IMR-90 (cell line): ENCODE data around the gene TIMM17B. TPM values are rescaled to one million over a fixed set of nuclear protein-coding genes. Genes with fewer than 3 reads are reported as not detected.

ENCODE experiments used
- ATAC-seq: fragments of 200-7000 bp; cut with Tn5 transposase; 2 replicates; pipeline ENCODE4 v1.9.1; 2020; ENCODE audit warnings: low read depth, mild to moderate bottlenecking, moderate library complexity
- BruUV-seq: library from RNA; stranded (reverse); fragments of 400-500 nt; replicated peaks from 2 replicates; lab custom pipeline; 2021; lab: Mats Ljungman, UMichigan
- CTCF ChIA-PET: fragments of 300-600 bp; formaldehyde crosslinking; extraction: SDS; loops from one replicate; lab custom pipeline; 2021; ENCODE audit warnings: antibody characterized with exemption; lab: Yijun Ruan, JAX
- POLR2A ChIA-PET: fragments of 300-600 bp; sonication (Branson Sonifier 250); formaldehyde crosslinking; loops from one replicate; lab custom pipeline; 2022; ENCODE audit warnings: antibody characterized with exemption; ENCODE audit not compliant: unreplicated experiment; lab: Charles Lee
- DNase-seq: peaks from one replicate; pipeline ENCODE4 v3.0.0; 2013
- H2AFZ ChIP-seq: replicated peaks from 2 replicates; pipeline ENCODE3; 2013; ENCODE audit warnings: low read length, mild to moderate bottlenecking; ENCODE audit not compliant: poor library complexity
- H2AK5ac ChIP-seq: 2 replicates; pipeline ENCODE4 v1.6.1; 2013; ENCODE audit warnings: low read depth, low read length, inconsistent platforms
- H2AK9ac ChIP-seq: replicated peaks from 2 replicates; pipeline ENCODE3; 2013; ENCODE audit warnings: mild to moderate bottlenecking, low read depth, low read length, moderate library complexity; ENCODE audit not compliant: poor library complexity
- H2BK120ac ChIP-seq: 2 replicates; pipeline ENCODE4 v1.6.1; 2013; ENCODE audit warnings: low read depth, low read length, inconsistent platforms
- H2BK15ac ChIP-seq: 3 replicates; pipeline ENCODE4 v1.6.1; 2013; ENCODE audit warnings: low read depth, low read length, inconsistent platforms
- H2BK20ac ChIP-seq: 2 replicates; pipeline ENCODE4 v1.6.1; 2013; ENCODE audit warnings: low read depth, mild to moderate bottlenecking, inconsistent platforms, low read length, moderate library complexity
- H2BK5ac ChIP-seq: 2 replicates; pipeline ENCODE4 v1.6.1; 2013; ENCODE audit warnings: mild to moderate bottlenecking, low read depth, low read length, inconsistent platforms; ENCODE audit not compliant: poor library complexity, severe bottlenecking
- H3K14ac ChIP-seq: replicated peaks from 2 replicates; pipeline ENCODE4 v1.6.1; 2013; ENCODE audit warnings: low read depth, low read length, inconsistent platforms
- H3K18ac ChIP-seq: 2 replicates; pipeline ENCODE4 v1.6.1; 2013; ENCODE audit warnings: low read depth, low read length, control low read depth
- H3K23ac ChIP-seq: 2 replicates; pipeline ENCODE4 v1.6.1; 2013; ENCODE audit warnings: low read depth, low read length, inconsistent platforms
- H3K27ac ChIP-seq: 2 replicates; pipeline ENCODE4 v1.5.1; 2013; ENCODE audit warnings: mild to moderate bottlenecking, control low read depth, low read length; ENCODE audit not compliant: insufficient read depth
- H3K27me3 ChIP-seq: 2 replicates; pipeline ENCODE4 v1.6.1; 2013; ENCODE audit warnings: low read length; ENCODE audit not compliant: control insufficient read depth, insufficient read depth
- H3K36me3 ChIP-seq: 2 replicates; pipeline ENCODE4 v1.6.1; 2013; ENCODE audit warnings: low read length, mixed read lengths; ENCODE audit not compliant: control insufficient read depth, insufficient read depth
- H3K4ac ChIP-seq: 2 replicates; pipeline ENCODE4 v1.6.1; 2013; ENCODE audit warnings: low read depth, low read length, inconsistent platforms
- H3K4me1 ChIP-seq: 2 replicates; pipeline ENCODE4 v1.6.1; 2013; ENCODE audit warnings: low read length, mixed read lengths; ENCODE audit not compliant: control insufficient read depth, insufficient read depth
- H3K4me2 ChIP-seq: 2 replicates; pipeline ENCODE4 v1.6.1; 2013; ENCODE audit warnings: low read depth, mild to moderate bottlenecking, control low read depth, low read length, moderate library complexity
- H3K4me3 ChIP-seq: 2 replicates; pipeline ENCODE4 v1.5.1; 2013; ENCODE audit warnings: low read depth, mild to moderate bottlenecking, control low read depth, low read length, moderate library complexity; ENCODE audit not compliant: insufficient read depth
- H3K56ac ChIP-seq: 2 replicates; pipeline ENCODE4 v1.6.1; 2013; ENCODE audit warnings: low read length, inconsistent platforms; ENCODE audit not compliant: insufficient read depth; ENCODE audit errors: extremely low read depth
- H3K79me1 ChIP-seq, 2 experiments: 2 replicates each; pipeline ENCODE4 v1.6.1; 2013; ENCODE audit warnings: low read length in 2 of 2, inconsistent platforms in 1 of 2, low read depth in 1 of 2
- H3K9ac ChIP-seq: 2 replicates; pipeline ENCODE4 v1.6.1; 2013; ENCODE audit warnings: low read depth, low read length, control low read depth
- H3K9me1 ChIP-seq: 2 replicates; pipeline ENCODE4 v1.6.1; 2013; ENCODE audit warnings: low read length, inconsistent platforms; ENCODE audit not compliant: insufficient read depth
- H3K9me3 ChIP-seq: 2 replicates; pipeline ENCODE4 v1.6.1; 2013; ENCODE audit warnings: low read length; ENCODE audit not compliant: control insufficient read depth, insufficient read depth
- H4K20me1 ChIP-seq: 2 replicates; pipeline ENCODE4 v1.6.1; 2013; ENCODE audit warnings: low read length, inconsistent platforms; ENCODE audit not compliant: insufficient read depth
- H4K5ac ChIP-seq: 2 replicates; pipeline ENCODE4 v1.6.1; 2013; ENCODE audit warnings: mild to moderate bottlenecking, low read depth, low read length, control low read depth
- H4K8ac ChIP-seq, 2 experiments: 2 replicates each; pipeline ENCODE4 v1.6.1; 2013; ENCODE audit warnings: low read depth in 2 of 2, low read length in 2 of 2, control low read depth in 1 of 2, inconsistent platforms in 1 of 2
- H4K91ac ChIP-seq: 2 replicates; pipeline ENCODE4 v1.6.1; 2013; ENCODE audit warnings: low read depth, low read length, inconsistent platforms; ENCODE audit not compliant: insufficient read depth
- BHLHE40 ChIP-seq: fragments of 150-350 bp; IDR thresholded peaks from 2 replicates; pipeline ENCODE4 v1.6.1; 2016; ENCODE audit warnings: mild to moderate bottlenecking, low read depth, low read length
- CEBPB ChIP-seq: IDR thresholded peaks from 2 replicates; pipeline ENCODE4 v1.6.1; 2012; ENCODE audit warnings: low read depth, low read length, improper control_type of control experiment
- CHD1 ChIP-seq: IDR thresholded peaks from 2 replicates; pipeline ENCODE4 v1.6.1; 2012; ENCODE audit warnings: low read depth, low read length, improper control_type of control experiment
- FOS ChIP-seq: fragments of 150-350 bp; IDR thresholded peaks from 2 replicates; pipeline ENCODE4 v1.6.1; 2016; ENCODE audit warnings: low read depth, low read length
- MAFK ChIP-seq: IDR thresholded peaks from 2 replicates; pipeline ENCODE4 v1.6.1; 2012; ENCODE audit warnings: low read depth, low read length, improper control_type of control experiment
- MAZ ChIP-seq: IDR thresholded peaks from 2 replicates; pipeline ENCODE4 v1.6.1; 2012; ENCODE audit warnings: low read depth, mild to moderate bottlenecking, low read length, improper control_type of control experiment, moderate library complexity, borderline replicate concordance
- MXI1 ChIP-seq: IDR thresholded peaks from 2 replicates; pipeline ENCODE4 v1.6.1; 2012; ENCODE audit warnings: low read depth, mild to moderate bottlenecking, low read length, moderate library complexity, borderline replicate concordance
- NFE2L2 ChIP-seq: fragments of 150-350 bp; IDR thresholded peaks from 2 replicates; pipeline ENCODE4 v1.6.1; 2016; ENCODE audit warnings: low read depth, mild to moderate bottlenecking, low read length
- POLR2A ChIP-seq: IDR thresholded peaks from 2 replicates; pipeline ENCODE4 v1.6.1; 2012; ENCODE audit warnings: mild to moderate bottlenecking, low read depth, low read length
- RAD21 ChIP-seq: IDR thresholded peaks from 2 replicates; pipeline ENCODE4 v1.6.1; 2012; ENCODE audit warnings: low read length, improper control_type of control experiment
- RCOR1 ChIP-seq: IDR thresholded peaks from 2 replicates; pipeline ENCODE4 v1.6.1; 2012; ENCODE audit warnings: mild to moderate bottlenecking, low read length, improper control_type of control experiment; ENCODE audit not compliant: insufficient replicate concordance
- RFX5 ChIP-seq: IDR thresholded peaks from 2 replicates; pipeline ENCODE4 v1.8.0; 2012; ENCODE audit warnings: low read depth, mild to moderate bottlenecking, low read length, moderate library complexity
- SMC3 ChIP-seq: fragments of 150-350 bp; IDR thresholded peaks from 2 replicates; pipeline ENCODE4 v1.6.1; 2016; ENCODE audit warnings: low read depth, mild to moderate bottlenecking, antibody characterized with exemption, low read length, moderate library complexity
- WGBS, 2 experiments: methylation state at CpG; one replicate each; pipeline versions ENCODE4 v1.1.5 to v1.1.7; 2013; ENCODE audit warnings: missing lambda C conversion rate in 2 of 2; ENCODE audit not compliant: insufficient read length in 1 of 2; ENCODE audit errors: extremely low coverage in 2 of 2; 5-methylcytosine and 5-hydroxymethylcytosine counted together
- dilution Hi-C: fragments of 300-500 bp; cut with HindIII; formaldehyde crosslinking; loops from one replicate; pipeline ENCODE4 v1.14.3; 2018; ENCODE audit warnings: low sequenced_read_pairs; ENCODE audit not compliant: unreplicated experiment
- in situ Hi-C: fragments of 300-500 bp; cut with MboI; formaldehyde crosslinking; loops from 3 replicates; pipeline ENCODE4 v1.14.3; 2019; ENCODE audit warnings: low sequenced_read_pairs, inconsistent platforms, mixed read lengths
- intact Hi-C: fragments of 100-400 bp; cut with micrococcal nuclease; formaldehyde crosslinking; loops from 2 replicates; pipeline ENCODE4 v1.10.0; 2022
- polyA plus RNA-seq, 3 experiments: library from polyadenylated mRNA; depleted of rRNA; stranded (reverse); fragments of >200 nt; gene quantifications; 2 replicates each; pipeline ENCODE4 v1.2.3, GENCODE V29; 2012; ENCODE audit warnings: low replicate concordance in 1 of 3
- total RNA-seq: library from RNA; depleted of rRNA; stranded (reverse); fragments of >200 nt; gene quantifications from 2 replicates; pipeline ENCODE4 v1.2.3, GENCODE V29; 2012
- TF ChIP-seq, protein P1 (sequence below): fragments of 150-350 bp; IDR thresholded peaks from 2 replicates; pipeline ENCODE4 v1.6.1; 2017; ENCODE audit warnings: mild to moderate bottlenecking, antibody characterized with exemption, low read length, low read depth
- TF ChIP-seq, protein P2 (sequence below): conservative IDR thresholded peaks from 2 replicates; pipeline ENCODE4 v1.5.1; 2012; ENCODE audit warnings: mild to moderate bottlenecking, low read depth, low read length, improper control_type of control experiment
- TF ChIP-seq, protein P3 (sequence below): fragments of 150-350 bp; IDR thresholded peaks from 2 replicates; pipeline ENCODE4 v1.6.1; 2016; ENCODE audit warnings: low read depth, mild to moderate bottlenecking, low read length, moderate library complexity, borderline replicate concordance

TIMM17B gene
- total and polyA plus RNA-seq, 2 of the 4 experiments (the other 2 are of a cell fraction), result 28.7 to 73.6 TPM

DNA sequence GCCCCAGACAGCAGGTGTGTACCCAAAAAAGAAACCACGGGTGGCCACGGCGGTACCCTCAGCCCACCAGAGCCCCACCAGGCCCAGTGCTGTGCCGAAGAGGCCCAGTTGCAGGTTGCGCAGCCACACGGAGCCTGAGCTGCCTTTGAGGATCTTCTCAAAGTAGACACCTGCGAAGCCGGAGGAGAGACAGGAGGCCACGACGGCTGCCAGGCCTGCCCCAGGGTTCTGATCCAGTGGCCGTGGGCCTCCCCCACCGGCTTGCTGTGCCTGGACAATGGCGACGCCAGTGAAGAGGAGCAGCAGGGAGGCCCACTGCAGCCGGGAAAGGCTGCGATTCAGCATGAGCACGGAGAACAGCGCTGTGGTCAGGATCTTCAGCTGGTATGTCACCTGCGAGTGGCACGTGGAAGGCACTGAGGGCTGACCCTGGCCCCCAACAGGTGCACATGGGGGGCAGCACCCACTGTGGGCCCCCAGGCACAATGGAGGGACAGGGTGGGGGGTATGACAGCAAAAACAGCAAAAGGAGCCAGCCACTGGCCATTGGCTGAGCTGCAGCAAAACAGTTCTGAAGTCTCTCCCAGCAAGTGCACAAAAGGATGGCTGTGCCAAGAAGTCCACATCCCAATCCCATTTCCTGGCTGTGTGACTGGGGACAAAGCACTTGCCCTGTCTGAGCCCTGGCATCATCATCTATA lies 7.7 kb upstream of the TIMM17B start:
- ChIA-PET POLR2A (no interaction called here), CTCF (no interaction called here)
- Histone ChIP-seq H2AK5ac (no peak overlapping the region), H3K23ac (no peak overlapping the region), H3K4ac (no peak overlapping the region), H4K20me1 (peaks cover 2% of the 10 kb centered on the region), H2BK20ac (no peak overlapping the region), H3K27me3 (no peaks in the 10 kb centered on the region), H3K18ac (no peak overlapping the region), H3K9me1 (peaks cover 3% of the 10 kb centered on the region; the same call in 1 of the 2 replicates), H3K9me3 (no peaks in the 10 kb centered on the region; the same call in 1 of the 2 replicates), H4K8ac (no peak overlapping the region), H2AFZ (no peak overlapping the region), H3K56ac (no peak overlapping the region), H2BK15ac (no peak overlapping the region), H4K5ac (no peak overlapping the region), H3K27ac (no peak overlapping the region), H3K4me1 (0 out of 2 replicates have a peak, but pooled peaks cover 1% of the 10 kb centered on the region), H4K91ac (no peak overlapping the region), H3K14ac (no peak overlapping the region), H3K79me1 (peaks cover 0 to 16% of the 10 kb centered on the region in 2 experiments; a peak in 3 of 4 replicates), H3K4me2 (no peak overlapping the region), H3K36me3 (peaks cover 25% of the 10 kb centered on the region), H2BK120ac (no peak overlapping the region), H3K4me3 (no peak overlapping the region), H3K9ac (no peak overlapping the region), H2BK5ac (no peak overlapping the region), H2AK9ac (no peak overlapping the region)
- 82% methylated on average over 10 of the region's 20 CpGs; no CpG with 5 or more reads in 1 of the 2 experiments for WGBS, 2 experiments
- DNase-seq (no peak), ATAC-seq (no peak)
- dilution Hi-C loops (no loop called here), in situ Hi-C loops (no loop called here), intact Hi-C loops (no loop called here)
- TF ChIP-seq RAD21 (no peak), MXI1 (no peak), FOS (no peak), CEBPB (no peak), BHLHE40 (no peak), POLR2A (no peak), SMC3 (no peak), MAZ (no peak), MAFK (no peak), RCOR1 (no peak), CHD1 (no peak), RFX5 (no peak), NFE2L2 (no peak)
- TF ChIP-seq, protein P1, sequence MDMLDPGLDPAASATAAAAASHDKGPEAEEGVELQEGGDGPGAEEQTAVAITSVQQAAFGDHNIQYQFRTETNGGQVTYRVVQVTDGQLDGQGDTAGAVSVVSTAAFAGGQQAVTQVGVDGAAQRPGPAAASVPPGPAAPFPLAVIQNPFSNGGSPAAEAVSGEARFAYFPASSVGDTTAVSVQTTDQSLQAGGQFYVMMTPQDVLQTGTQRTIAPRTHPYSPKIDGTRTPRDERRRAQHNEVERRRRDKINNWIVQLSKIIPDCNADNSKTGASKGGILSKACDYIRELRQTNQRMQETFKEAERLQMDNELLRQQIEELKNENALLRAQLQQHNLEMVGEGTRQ, result no peak
- TF ChIP-seq, protein P2, sequence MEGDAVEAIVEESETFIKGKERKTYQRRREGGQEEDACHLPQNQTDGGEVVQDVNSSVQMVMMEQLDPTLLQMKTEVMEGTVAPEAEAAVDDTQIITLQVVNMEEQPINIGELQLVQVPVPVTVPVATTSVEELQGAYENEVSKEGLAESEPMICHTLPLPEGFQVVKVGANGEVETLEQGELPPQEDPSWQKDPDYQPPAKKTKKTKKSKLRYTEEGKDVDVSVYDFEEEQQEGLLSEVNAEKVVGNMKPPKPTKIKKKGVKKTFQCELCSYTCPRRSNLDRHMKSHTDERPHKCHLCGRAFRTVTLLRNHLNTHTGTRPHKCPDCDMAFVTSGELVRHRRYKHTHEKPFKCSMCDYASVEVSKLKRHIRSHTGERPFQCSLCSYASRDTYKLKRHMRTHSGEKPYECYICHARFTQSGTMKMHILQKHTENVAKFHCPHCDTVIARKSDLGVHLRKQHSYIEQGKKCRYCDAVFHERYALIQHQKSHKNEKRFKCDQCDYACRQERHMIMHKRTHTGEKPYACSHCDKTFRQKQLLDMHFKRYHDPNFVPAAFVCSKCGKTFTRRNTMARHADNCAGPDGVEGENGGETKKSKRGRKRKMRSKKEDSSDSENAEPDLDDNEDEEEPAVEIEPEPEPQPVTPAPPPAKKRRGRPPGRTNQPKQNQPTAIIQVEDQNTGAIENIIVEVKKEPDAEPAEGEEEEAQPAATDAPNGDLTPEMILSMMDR, result no peak
- TF ChIP-seq, protein P3, sequence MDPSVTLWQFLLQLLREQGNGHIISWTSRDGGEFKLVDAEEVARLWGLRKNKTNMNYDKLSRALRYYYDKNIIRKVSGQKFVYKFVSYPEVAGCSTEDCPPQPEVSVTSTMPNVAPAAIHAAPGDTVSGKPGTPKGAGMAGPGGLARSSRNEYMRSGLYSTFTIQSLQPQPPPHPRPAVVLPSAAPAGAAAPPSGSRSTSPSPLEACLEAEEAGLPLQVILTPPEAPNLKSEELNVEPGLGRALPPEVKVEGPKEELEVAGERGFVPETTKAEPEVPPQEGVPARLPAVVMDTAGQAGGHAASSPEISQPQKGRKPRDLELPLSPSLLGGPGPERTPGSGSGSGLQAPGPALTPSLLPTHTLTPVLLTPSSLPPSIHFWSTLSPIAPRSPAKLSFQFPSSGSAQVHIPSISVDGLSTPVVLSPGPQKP, result no peak
- BruUV-seq, result no TSS peak
